HL-60 (cell line): ENCODE data around the gene SPATS2.
A peak's percentile ranks its signal among the peaks of the same experiment; 100 is the strongest.

ENCODE experiments used
- DNase-seq, 2 experiments: peaks; one replicate each; pipeline ENCODE4 v3.0.0-alpha.2; 2010 to 2020; ENCODE audit warnings: low read depth in 1 of 2, low spot score in 1 of 2
- H3K27ac ChIP-seq: fragments of 250-450 bp; sonication (Bioruptor Pico); replicated peaks from 2 replicates; pipeline ENCODE4 v1.5.1; 2020; ENCODE audit warnings: mild to moderate bottlenecking, moderate library complexity
- H3K27me3 ChIP-seq: fragments of 250-450 bp; sonication (Bioruptor Pico); 2 replicates; pipeline ENCODE4 v1.5.1; 2021; ENCODE audit warnings: mild to moderate bottlenecking, moderate library complexity; ENCODE audit not compliant: insufficient read depth, poor library complexity, severe bottlenecking
- H3K4me3 ChIP-seq: replicated peaks from 2 replicates; pipeline ENCODE4 v1.5.1; 2011; ENCODE audit warnings: mild to moderate bottlenecking, control low read depth, low read length; ENCODE audit not compliant: insufficient read depth
- GABPA ChIP-seq: IDR thresholded peaks from 2 replicates; pipeline ENCODE4 v1.6.1; 2012; ENCODE audit warnings: low read depth
- POLR2AphosphoS5 ChIP-seq: IDR thresholded peaks from 2 replicates; pipeline ENCODE4 v1.6.1; 2012; ENCODE audit warnings: low read depth
- REST ChIP-seq: IDR thresholded peaks from 2 replicates; pipeline ENCODE4 v1.6.1; 2012; ENCODE audit warnings: low read depth; ENCODE audit not compliant: insufficient replicate concordance
- SPI1 ChIP-seq: IDR thresholded peaks from 2 replicates; pipeline ENCODE4 v1.6.1; 2012; ENCODE audit warnings: low read depth, mild to moderate bottlenecking, borderline replicate concordance
- TF ChIP-seq, protein P1 (sequence below): IDR thresholded peaks from one replicate; pipeline ENCODE4 v1.5.1; 2011; ENCODE audit warnings: low read length, control low read depth, inconsistent platforms; ENCODE audit not compliant: insufficient read depth

SPATS2 gene

GRCh38 chr12:49364989-49365388, 2.3 kb upstream of the SPATS2 start:
- H3K4me3 ChIP-seq = no peak overlapping the region
- no peak overlapping the region for H3K27ac ChIP-seq
- DNase-seq = peak in 1 of 2 experiments; percentile 75
- TF ChIP-seq SPI1 (no peak), POLR2AphosphoS5 (no peak), GABPA (no peak), REST (no peak)
- TF ChIP-seq, protein P1, sequence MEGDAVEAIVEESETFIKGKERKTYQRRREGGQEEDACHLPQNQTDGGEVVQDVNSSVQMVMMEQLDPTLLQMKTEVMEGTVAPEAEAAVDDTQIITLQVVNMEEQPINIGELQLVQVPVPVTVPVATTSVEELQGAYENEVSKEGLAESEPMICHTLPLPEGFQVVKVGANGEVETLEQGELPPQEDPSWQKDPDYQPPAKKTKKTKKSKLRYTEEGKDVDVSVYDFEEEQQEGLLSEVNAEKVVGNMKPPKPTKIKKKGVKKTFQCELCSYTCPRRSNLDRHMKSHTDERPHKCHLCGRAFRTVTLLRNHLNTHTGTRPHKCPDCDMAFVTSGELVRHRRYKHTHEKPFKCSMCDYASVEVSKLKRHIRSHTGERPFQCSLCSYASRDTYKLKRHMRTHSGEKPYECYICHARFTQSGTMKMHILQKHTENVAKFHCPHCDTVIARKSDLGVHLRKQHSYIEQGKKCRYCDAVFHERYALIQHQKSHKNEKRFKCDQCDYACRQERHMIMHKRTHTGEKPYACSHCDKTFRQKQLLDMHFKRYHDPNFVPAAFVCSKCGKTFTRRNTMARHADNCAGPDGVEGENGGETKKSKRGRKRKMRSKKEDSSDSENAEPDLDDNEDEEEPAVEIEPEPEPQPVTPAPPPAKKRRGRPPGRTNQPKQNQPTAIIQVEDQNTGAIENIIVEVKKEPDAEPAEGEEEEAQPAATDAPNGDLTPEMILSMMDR = no peak
- no peaks in the 10 kb centered on the region for H3K27me3 ChIP-seq

- DNase-seq = no peak
- H3K4me3 ChIP-seq = no peak overlapping the region
- H3K27me3 ChIP-seq = no peaks in the 10 kb centered on the region
- TF ChIP-seq GABPA = no peak
- no peak for TF ChIP-seq POLR2AphosphoS5
- no peak for TF ChIP-seq REST
- TF ChIP-seq, protein P1 = no peak
- TF ChIP-seq SPI1 = no peak
- H3K27ac ChIP-seq = no peak overlapping the region
Observed at GRCh38 chr12:49365542-49365941, 1.7 kb upstream of the SPATS2 start.

GRCh38 chr12:49366096-49366651, 1.1 kb upstream of the SPATS2 start:
- Histone ChIP-seq H3K27ac (peak overlapping the region; percentile 97), H3K27me3 (no peaks in the 10 kb centered on the region), H3K4me3 (peak overlapping the region; percentile 68)
- no peak for TF ChIP-seq REST
- 0 out of 2 replicates have a peak, but pooled peaks have one; percentile 17 for TF ChIP-seq GABPA
- DNase-seq = no peak
